Mesodermal cell (in vitro differentiated cells): ENCODE measurements around the gene FAM124A.
"Not testable (repeated sequence)": the region's sequence is repeated elsewhere in the genome, so short reads cannot be mapped to it uniquely, and the experiment has no call there.

Source experiments
- H3K27ac ChIP-seq: 2 replicates; pipeline ENCODE4 v1.7.0; 2013; ENCODE audit warnings: mild to moderate bottlenecking, low read depth, low read length, moderate library complexity; ENCODE audit not compliant: severe bottlenecking
- H3K36me3 ChIP-seq: 2 replicates; pipeline ENCODE4 v1.7.1; 2013; ENCODE audit warnings: mild to moderate bottlenecking, low read length, moderate library complexity; ENCODE audit not compliant: control insufficient read depth, insufficient read depth
- H3K4me1 ChIP-seq: one replicate; pipeline ENCODE4 v1.7.1; 2013; ENCODE audit warnings: mild to moderate bottlenecking, low read length; ENCODE audit not compliant: insufficient read depth, control insufficient read depth, poor library complexity, severe bottlenecking
- H3K4me3 ChIP-seq: 2 replicates; pipeline ENCODE4 v1.7.0; 2013; ENCODE audit warnings: low read length, control low read depth, mild to moderate bottlenecking; ENCODE audit not compliant: insufficient read depth, poor library complexity, severe bottlenecking; ENCODE audit errors: extremely low read depth
- H3K9me3 ChIP-seq: 2 replicates; pipeline ENCODE4 v1.7.1; 2013; ENCODE audit warnings: mild to moderate bottlenecking, low read length, moderate library complexity; ENCODE audit not compliant: control insufficient read depth
- whole genome bisulfite sequencing, 2 experiments: methylation state at CpG; one replicate each; pipeline ENCODE4 v1.1.5; 2013; ENCODE audit warnings: missing lambda C conversion rate in 2 of 2; ENCODE audit not compliant: insufficient coverage in 2 of 2; 5-methylcytosine and 5-hydroxymethylcytosine counted together

Gene FAM124A

GRCh38 chr13:51270623-51271415, 48.6 kb downstream of the FAM124A start:
- Histone ChIP-seq H3K27ac (no peak overlapping the region), H3K4me1 (no peaks in the 10 kb centered on the region), H3K9me3 (no peaks in the 10 kb centered on the region), H3K4me3 (no peak overlapping the region), H3K36me3 (no peaks in the 10 kb centered on the region)
- WGBS, 2 experiments, result 82% methylated on average over 4 of the region's 7 CpGs; no CpG with 5 or more reads in 1 of the 2 experiments

DNA sequence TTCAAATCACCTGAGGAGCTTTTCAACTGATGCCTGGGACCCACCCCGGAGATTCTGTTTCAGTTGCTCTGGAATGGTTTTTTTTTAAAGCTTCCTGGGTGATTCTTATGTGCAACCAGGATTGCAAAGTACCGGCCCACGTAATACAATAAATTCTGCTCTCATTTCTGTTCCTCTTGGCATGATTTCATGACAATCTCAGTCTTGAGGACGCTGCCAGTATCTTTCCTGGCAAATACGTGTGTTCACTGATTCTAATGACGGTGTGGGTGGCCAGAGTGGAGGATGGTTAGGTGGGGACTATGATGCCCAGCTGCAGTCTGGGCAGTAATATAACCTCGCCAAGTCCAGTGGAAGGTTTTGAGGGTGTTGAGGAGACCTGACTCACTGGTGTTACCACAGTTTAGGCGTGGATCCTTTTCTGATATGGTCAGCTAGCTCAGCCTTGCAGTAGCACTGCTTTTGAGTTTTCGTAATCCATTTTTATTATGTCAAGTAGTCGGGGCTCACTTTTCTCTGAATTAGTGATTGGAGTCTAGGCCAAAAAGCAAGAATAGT, 49.4 kb downstream of the FAM124A start:
- Histone ChIP-seq H3K9me3 (no peaks in the 10 kb centered on the region), H3K4me1 (no peaks in the 10 kb centered on the region), H3K36me3 (no peaks in the 10 kb centered on the region), H3K4me3 (no peak overlapping the region), H3K27ac (no peak overlapping the region)
- 93 to 94% methylated on average over 8 to 10 of the region's 10 CpGs for WGBS, 2 experiments

- H3K4me1 ChIP-seq, result no peaks in the 10 kb centered on the region
- H3K27ac ChIP-seq, result no peak overlapping the region
- H3K4me3 ChIP-seq, result no peak overlapping the region
- WGBS, 2 experiments, result 100% methylated on average over 1 of the region's 2 CpGs; no CpG with 5 or more reads in 1 of the 2 experiments
- H3K9me3 ChIP-seq, result no peaks in the 10 kb centered on the region
- no peaks in the 10 kb centered on the region for H3K36me3 ChIP-seq
These were observed 52.9 kb downstream of the FAM124A start for GRCh38 chr13:51275101-51275500.

DNA sequence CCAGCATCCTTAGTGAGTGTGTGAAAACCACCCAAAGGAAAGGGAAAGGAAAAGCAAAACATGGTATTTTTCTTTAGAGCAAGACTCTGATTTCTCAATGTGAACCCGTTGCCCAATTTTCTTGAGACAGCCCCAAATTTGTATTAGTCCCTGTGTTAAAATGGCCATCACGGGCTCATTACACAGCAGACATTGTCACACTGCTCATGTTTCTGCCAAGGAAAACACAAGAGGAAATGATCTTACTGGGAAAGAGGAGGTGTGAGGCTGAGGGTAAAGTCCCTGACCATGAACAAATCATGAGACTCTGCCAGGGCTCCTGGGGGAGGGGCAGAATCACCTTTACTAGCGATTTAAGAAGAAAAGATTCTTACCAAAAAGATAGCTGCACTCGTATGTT, 54.4 kb downstream of the FAM124A start:
- Histone ChIP-seq H3K4me3 (no peak overlapping the region), H3K27ac (no peak overlapping the region), H3K9me3 (no peaks in the 10 kb centered on the region), H3K36me3 (no peaks in the 10 kb centered on the region), H3K4me1 (no peaks in the 10 kb centered on the region)
- WGBS, 2 experiments, result 77 to 92% methylated on average over 2 to 3 of the region's 4 CpGs

GRCh38 chr13:51277928-51278327, 55.7 kb downstream of the FAM124A start:
- 86 to 92% methylated on average over 2 to 4 of the region's 4 CpGs for WGBS, 2 experiments
- Histone ChIP-seq H3K4me1 (no peaks in the 10 kb centered on the region), H3K4me3 (no peak overlapping the region), H3K27ac (no peak overlapping the region), H3K9me3 (no peaks in the 10 kb centered on the region), H3K36me3 (no peaks in the 10 kb centered on the region)

DNA sequence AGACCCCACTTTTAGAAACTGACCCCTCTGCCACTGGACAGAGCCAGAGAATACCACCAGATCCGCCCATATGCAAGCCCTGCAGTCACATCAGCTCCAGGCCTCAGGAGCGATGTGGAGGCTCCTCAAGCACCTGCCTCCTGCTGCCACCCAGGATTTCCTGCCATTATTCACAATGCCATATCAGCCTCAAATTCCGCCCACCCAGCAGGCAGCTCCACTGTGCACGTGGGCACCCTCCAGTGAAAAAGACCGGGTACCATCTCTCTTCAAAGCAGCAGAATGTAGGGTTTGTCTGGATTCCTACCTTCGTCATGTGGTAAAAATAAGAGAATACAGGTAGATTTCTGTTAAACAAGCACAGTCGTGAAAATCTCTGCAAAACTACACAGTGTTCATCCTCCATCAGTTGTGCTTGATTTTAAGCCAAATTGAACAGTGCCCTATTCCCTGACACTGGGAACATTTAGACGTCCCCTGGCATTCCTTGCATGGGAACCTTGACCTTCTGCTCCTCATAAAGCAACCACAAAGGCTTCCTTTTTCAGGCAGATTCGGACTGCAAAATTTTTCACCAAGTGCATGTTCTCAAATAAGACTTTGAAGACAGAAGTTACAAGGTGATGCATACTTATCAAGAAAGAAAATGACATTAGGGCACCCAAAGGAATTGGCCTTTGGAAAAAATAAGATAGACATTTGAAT, 56.4 kb downstream of the FAM124A start:
- 79 to 90% methylated on average over 4 to 8 of the region's 9 CpGs for WGBS, 2 experiments
- Histone ChIP-seq H3K27ac (no peak overlapping the region), H3K4me3 (no peak overlapping the region), H3K9me3 (no peaks in the 10 kb centered on the region), H3K36me3 (no peaks in the 10 kb centered on the region), H3K4me1 (no peaks in the 10 kb centered on the region)

- WGBS, 2 experiments, result 92 to 95% methylated on average over 11 to 13 of the region's 13 CpGs
- Histone ChIP-seq H3K9me3 (no peaks in the 10 kb centered on the region), H3K4me3 (no peak overlapping the region), H3K27ac (no peak overlapping the region), H3K4me1 (no peaks in the 10 kb centered on the region), H3K36me3 (no peaks in the 10 kb centered on the region)
These were observed 58.3 kb downstream of the FAM124A start for GRCh38 chr13:51280379-51280940.

- H3K36me3 ChIP-seq, result no peaks in the 10 kb centered on the region
- 88 to 90% methylated on average over 5 to 6 of the region's 6 CpGs for WGBS, 2 experiments
- H3K27ac ChIP-seq, result no peak overlapping the region
- H3K4me1 ChIP-seq, result no peaks in the 10 kb centered on the region
- H3K9me3 ChIP-seq, result no peaks in the 10 kb centered on the region
- no peak overlapping the region for H3K4me3 ChIP-seq
These were observed 60.1 kb downstream of the FAM124A start for GRCh38 chr13:51282322-51282721.

- not testable (repeated sequence) for H3K9me3 ChIP-seq, H3K27ac ChIP-seq, H3K36me3 ChIP-seq, H3K4me3 ChIP-seq, H3K4me1 ChIP-seq
- WGBS, 2 experiments, result 83 to 92% methylated on average over 2 to 5 of the region's 5 CpGs
These were observed 60.7 kb downstream of the FAM124A start for GRCh38 chr13:51282923-51283322.

DNA sequence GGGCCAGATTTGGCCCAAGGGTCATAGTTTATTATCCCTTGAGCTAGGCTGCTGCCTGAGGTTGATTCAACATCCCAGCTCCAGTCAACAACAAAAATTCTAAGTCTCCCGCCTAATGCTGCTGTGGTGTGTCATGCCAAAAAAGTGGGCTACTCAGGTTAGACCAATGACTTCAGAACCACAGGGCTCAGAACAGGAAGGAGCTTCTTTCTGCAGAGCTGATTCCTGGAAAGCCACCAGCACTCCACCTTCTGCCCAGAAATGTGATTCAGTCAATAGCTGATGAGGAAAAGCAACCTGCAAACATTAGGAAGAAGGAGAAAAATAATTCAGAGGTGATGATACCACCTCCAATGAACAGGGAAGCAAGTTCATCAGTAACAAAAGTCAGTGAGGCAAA, 61.2 kb downstream of the FAM124A start:
- H3K9me3 ChIP-seq, result no peaks in the 10 kb centered on the region
- no peaks in the 10 kb centered on the region for H3K36me3 ChIP-seq
- H3K4me3 ChIP-seq, result no peak overlapping the region
- 75% methylated on average over 1 of the region's 1 CpG; no CpG with 5 or more reads in 1 of the 2 experiments for WGBS, 2 experiments
- no peak overlapping the region for H3K27ac ChIP-seq
- H3K4me1 ChIP-seq, result no peaks in the 10 kb centered on the region
